ENCODE results near the gene LYSMD3.
A peak's percentile ranks its signal among the peaks of the same experiment; 100 is the strongest.

The LYSMD3 gene

DNA sequence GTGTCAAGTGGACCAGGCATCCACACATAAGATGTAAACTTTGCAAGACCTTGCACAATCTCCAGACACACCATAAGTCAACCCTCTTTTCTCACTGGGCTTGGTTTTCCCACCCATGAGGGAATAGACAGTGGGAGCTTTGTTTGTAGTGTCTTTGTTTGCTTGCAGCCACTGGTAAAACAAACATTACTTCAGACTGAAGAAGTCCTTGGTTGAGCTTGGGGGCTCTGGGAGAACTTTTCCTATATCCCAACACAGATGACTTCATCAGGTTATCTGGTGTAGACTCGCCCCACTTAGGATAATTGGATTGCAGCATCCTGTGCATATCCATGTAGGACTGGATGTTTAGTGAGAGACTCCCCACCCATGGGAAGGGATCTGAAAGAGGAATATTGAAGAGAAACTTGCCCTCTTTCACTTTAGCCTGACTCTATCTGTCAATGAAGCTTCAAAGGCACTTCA lies 17.7 kb upstream of the LYSMD3 start:
- no peak for DNase-seq (ENCODE audit: low spot score)

DNA sequence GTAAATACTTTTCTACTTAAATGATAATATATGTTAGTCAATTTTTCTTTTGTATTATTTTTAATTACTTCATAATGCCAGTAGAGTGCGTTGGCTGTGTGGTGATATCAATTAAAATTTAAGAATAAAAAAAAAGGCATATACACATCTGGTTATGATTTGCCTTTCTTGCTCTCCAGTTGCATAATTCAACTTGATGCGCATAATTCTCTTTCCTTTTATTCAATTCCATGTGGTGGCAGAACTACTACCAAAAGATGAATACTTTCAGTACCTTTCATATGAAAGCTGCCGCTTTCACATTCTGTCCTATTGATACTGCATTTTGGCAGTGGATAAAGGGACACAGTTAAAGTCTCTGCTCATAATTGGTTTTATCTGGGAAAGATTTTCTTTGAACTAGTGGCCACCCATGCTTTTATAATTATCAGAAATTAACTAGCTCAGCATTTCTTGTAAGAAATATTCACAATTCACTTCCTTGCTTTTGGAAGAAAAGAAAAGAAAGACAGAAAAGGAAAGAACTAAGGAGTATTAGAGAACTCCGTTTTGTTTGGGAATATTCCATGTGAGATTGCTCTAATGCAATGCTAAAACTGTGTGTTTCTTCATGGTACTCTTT lies 16.9 kb upstream of the LYSMD3 start:
- no peak for DNase-seq (ENCODE audit: low spot score)

DNA sequence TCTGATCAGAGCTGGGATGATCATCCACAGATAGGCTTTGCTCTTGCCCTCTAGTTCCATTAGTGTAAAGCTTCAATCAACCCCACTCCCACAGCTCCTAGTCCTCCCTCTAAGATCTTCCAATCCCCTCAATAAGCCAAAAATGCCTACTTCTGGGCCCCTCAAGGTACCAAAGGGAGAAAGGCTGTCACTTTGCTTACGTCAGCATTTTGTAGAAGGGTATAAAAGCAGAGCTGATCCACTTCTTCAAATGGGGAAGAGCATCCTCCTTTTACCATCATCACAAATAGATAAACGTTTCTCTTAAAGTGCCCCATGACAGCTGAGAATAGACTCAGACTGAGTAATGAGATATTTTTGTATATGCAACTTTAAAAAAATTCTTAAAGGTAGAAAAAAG lies 16.1 kb upstream of the LYSMD3 start:
- DNase-seq (ENCODE audit: low spot score), result no peak

- DNase-seq (ENCODE audit: low spot score), result no peak
These were observed 13.6 kb upstream of the LYSMD3 start for GRCh38 chr5:90542827-90543519.

DNA sequence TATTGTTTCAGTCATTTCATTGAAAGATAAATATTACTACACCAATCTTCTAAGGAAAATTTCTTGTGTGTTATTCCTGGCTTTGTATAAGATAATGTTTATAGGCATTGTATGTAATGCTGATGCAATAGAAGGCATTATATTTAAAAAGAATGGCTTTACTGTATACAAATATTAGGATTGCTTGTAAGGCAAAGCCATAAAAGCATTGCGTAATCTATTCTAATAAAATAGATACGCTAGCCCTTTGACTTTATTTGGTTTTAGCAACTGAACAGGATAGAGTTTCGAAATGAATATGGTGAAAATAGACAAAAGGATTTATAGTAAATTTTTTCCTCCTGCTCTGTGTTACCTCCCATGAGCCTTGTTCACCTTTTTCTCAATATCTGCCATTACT lies 5.5 kb upstream of the LYSMD3 start:
- DNase-seq (ENCODE audit: low spot score), result no peak

GRCh38 chr5:90533794-90534193 lies 4.4 kb upstream of the LYSMD3 start:
- DNase-seq (ENCODE audit: low spot score), result no peak

- DNase-seq (ENCODE audit: low spot score), result no peak
These were observed 1.5 kb upstream of the LYSMD3 start for GRCh38 chr5:90530736-90531487.

GRCh38 chr5:90529939-90530677 lies 724 bp upstream of the LYSMD3 start:
- DNase-seq (ENCODE audit: low spot score), result peak; percentile 85

GRCh38 chr5:90528601-90529193 lies 687 bp downstream of the LYSMD3 start:
- no peak for DNase-seq (ENCODE audit: low spot score)

DNA sequence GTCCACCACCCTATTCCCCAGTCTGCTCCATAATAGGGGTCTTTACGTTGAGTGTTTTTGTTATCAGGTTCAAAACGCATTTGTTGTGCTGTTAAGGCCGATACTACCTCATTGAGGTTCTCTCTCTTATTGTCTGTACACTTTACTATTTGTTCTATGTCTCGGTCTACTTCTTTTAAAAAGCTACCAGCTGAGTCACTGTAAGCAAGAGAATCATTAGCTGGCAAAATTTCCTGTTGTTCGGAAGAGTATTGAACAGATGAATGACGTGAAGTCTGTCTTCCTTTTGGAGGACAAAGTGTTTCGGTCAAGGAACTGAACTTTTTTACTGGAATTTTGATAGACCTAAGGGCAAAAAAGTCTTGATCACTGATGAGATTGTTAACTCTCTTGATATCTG lies 10.3 kb downstream of the LYSMD3 start:
- DNase-seq (ENCODE audit: low spot score), result no peak

DNA sequence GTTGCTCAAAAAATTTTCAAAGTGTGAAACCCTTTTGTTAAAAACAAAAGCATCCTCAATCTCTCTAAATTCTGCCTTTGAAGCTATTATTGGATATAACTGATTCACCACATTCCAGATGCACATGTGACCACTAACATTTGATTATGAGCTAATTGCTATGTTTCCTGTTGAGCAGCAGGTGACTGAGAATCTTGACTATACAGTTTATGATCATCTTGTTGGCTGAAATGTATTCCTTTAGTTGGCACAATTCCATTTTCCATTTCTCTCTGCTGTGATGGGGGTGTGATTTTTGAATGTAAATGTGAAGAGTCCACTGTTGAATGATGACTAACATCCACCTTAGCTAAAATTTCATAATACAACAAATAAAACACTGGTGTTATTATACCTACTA lies 10.7 kb downstream of the LYSMD3 start:
- DNase-seq (ENCODE audit: low spot score), result no peak

DNA sequence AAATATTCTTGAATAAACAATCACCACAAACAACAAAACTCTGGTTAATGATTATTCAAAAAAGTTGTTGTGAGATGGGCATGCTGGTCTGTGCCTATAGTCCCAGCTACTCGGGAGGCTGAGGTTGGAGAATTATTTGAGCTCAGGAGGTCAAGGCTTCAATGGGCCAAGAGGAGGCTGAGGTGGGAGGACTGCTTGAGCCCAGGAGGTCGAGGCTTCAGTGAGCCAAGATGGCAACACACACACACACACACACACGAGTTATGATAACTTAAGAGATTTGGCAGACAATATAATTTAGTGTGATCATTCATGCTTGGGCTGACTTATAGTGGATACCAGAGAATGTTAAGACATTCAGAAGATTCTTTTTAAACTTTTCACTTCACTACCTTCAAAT lies 14.9 kb downstream of the LYSMD3 start:
- no peak for DNase-seq (ENCODE audit: low spot score)

DNA sequence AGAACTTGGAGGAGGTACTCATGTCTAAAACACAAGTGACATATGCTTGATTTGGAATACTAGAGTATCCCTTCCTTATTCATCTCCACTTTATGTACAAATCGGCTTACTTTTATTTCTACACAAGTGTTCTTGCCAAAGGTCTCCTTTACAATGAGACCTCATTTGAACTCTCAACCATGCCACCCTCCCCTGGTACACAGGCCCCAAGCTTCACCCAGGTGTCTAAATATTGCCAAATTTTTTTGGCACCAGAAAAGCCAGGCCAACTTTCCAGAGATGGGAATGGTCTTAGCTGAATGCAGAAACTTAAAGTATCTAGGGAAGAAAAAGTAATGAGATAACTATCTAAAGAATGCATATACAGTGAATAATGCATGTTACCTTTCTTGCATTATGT lies 18.9 kb downstream of the LYSMD3 start:
- no peak for DNase-seq (ENCODE audit: low spot score)

- no peak for DNase-seq (ENCODE audit: low spot score)
These were observed 23.2 kb downstream of the LYSMD3 start for GRCh38 chr5:90506221-90506620.

DNA sequence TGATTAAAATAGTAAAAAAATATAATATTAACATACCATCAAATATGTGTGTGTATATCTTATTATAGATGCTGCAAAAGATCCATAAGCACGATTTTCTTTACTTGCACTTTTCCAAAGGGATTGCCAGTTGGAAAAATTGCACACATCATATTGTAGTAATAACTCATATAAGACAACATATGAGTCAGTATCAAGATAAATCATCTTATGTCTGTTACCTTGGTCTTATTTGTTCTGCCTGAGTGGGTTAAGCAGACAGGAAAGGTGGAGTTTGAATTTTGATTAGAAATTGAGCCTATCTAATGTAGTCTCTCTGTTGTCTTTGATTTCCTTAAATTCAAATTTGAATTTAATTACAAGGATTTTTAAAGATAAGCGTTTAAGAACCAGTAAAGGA lies 24.6 kb downstream of the LYSMD3 start:
- DNase-seq (ENCODE audit: low spot score), result no peak

- DNase-seq (ENCODE audit: low spot score), result no peak
These were observed 25.8 kb downstream of the LYSMD3 start for GRCh38 chr5:90503596-90503995.

DNA sequence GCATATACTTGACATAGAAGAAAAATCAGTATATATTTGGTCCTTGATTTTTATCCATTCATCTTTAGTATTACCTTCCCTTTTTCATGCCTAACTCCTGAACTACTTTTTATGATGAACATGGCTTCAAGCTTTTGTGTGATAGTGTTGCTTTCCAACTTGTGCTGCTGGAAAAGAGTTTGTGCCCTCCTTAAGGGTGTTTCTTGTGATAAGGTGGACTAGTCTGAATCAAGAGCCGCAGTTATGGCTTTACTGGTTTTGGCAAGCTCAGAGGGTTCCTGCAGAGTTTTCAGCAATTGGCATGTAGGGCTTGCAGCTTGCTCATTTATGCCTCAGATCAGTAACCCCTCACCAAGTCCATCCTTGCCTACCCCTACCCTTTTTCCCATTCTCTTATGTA lies 34.2 kb downstream of the LYSMD3 start:
- no peak for DNase-seq (ENCODE audit: low spot score)

DNA sequence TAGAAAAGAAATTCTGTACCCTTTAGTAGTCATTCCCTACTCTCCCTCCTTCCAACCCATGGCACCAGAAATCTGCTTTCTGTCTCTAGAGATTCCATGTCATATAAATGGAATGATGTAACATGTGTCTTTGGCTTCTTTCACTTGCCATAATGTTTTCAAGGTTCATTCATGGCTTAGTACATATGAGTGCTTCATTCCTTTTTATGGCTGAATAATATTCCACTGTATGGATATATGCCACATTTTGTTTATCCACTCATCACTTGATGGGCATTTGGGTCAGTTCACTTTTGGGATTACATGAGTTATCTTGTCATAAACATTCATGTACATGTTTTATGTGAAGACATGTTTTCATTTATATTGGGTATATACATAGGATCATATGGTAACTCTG lies 35.3 kb downstream of the LYSMD3 start:
- no peak for DNase-seq (ENCODE audit: low spot score)

- no peak for DNase-seq (ENCODE audit: low spot score)
These were observed 40.6 kb downstream of the LYSMD3 start for GRCh38 chr5:90488791-90489190.

- DNase-seq (ENCODE audit: low spot score), result no peak
These were observed 44.8 kb downstream of the LYSMD3 start for GRCh38 chr5:90484540-90484939.

- no peak for DNase-seq (ENCODE audit: low spot score)
These were observed 46.2 kb downstream of the LYSMD3 start for GRCh38 chr5:90483206-90483605.

DNA sequence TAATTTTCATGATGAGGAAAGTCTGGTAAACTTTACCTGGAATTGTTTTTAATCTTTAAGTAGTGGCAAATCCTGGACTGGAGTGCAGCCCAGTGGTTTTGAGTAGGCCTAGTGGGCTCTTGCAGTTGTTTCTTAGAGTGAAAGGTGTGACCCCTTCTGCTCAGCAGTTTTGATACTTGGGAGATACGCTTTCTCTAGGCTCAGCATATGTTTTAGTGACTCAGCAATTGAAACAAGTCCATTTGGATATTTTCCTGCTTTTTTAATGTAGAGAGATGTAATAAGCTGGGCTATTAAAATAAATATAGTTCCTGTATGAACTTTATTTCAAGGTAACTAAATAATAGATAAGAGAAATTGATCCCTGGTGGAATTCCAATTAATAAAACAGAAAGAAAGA lies 48.7 kb downstream of the LYSMD3 start:
- no peak for DNase-seq (ENCODE audit: low spot score)
